ENCODE measurements around the gene ZNF654.
A peak's percentile ranks its signal among the peaks of the same experiment; 100 is the strongest.
"Not testable (repeated sequence)": the region's sequence is repeated elsewhere in the genome, so short reads cannot be mapped to it uniquely, and the experiment has no call there.

Gene ZNF654

GRCh38 chr3:88058581-88059379 is at the start of gene ZNF654, which contains the start of gene CGGBP1:
ZNF654 (plus strand) TSS chr3:88059255; CDS start chr3:88059320, 65 bp downstream.
CGGBP1 (minus strand) TSS chr3:88059005; CDS start chr3:88055976, 3,029 bp downstream.
- peak within 1 kb of the TSS; percentile 78 for H3K4me3 ChIP-seq (ENCODE audit: low read depth, low read length)

GRCh38 chr3:88010810-88011209 is 48.2 kb upstream of the ZNF654 start:
- no peak overlapping the region for H3K4me3 ChIP-seq (ENCODE audit: low read depth, low read length)

GRCh38 chr3:88013592-88013991 is 45.5 kb upstream of the ZNF654 start:
- H3K4me3 ChIP-seq (ENCODE audit: low read depth, low read length) = no peak overlapping the region

GRCh38 chr3:88015656-88016055 is 43.4 kb upstream of the ZNF654 start:
- not testable (repeated sequence) for H3K4me3 ChIP-seq (ENCODE audit: low read depth, low read length)

GRCh38 chr3:88019024-88019423 is 40.0 kb upstream of the ZNF654 start:
- H3K4me3 ChIP-seq (ENCODE audit: low read depth, low read length) = no peak overlapping the region

- no peak overlapping the region for H3K4me3 ChIP-seq (ENCODE audit: low read depth, low read length)
Measured at GRCh38 chr3:88025001-88025552, 34.0 kb upstream of the ZNF654 start.

GRCh38 chr3:88028876-88029275 is 30.2 kb upstream of the ZNF654 start:
- H3K4me3 ChIP-seq (ENCODE audit: low read depth, low read length) = no peak overlapping the region

GRCh38 chr3:88030210-88030609 is 28.8 kb upstream of the ZNF654 start:
- no peak overlapping the region for H3K4me3 ChIP-seq (ENCODE audit: low read depth, low read length)

GRCh38 chr3:88031642-88032077 is 27.4 kb upstream of the ZNF654 start:
- H3K4me3 ChIP-seq (ENCODE audit: low read depth, low read length) = no peak overlapping the region

- H3K4me3 ChIP-seq (ENCODE audit: low read depth, low read length) = no peak overlapping the region
Measured at GRCh38 chr3:88032245-88032644, 26.8 kb upstream of the ZNF654 start.

- no peak overlapping the region for H3K4me3 ChIP-seq (ENCODE audit: low read depth, low read length)
Measured at GRCh38 chr3:88033079-88033478, 26.0 kb upstream of the ZNF654 start.

- H3K4me3 ChIP-seq (ENCODE audit: low read depth, low read length) = no peak overlapping the region
Measured at GRCh38 chr3:88033808-88034207, 25.2 kb upstream of the ZNF654 start.

GRCh38 chr3:88034491-88035275 is 24.4 kb upstream of the ZNF654 start:
- H3K4me3 ChIP-seq (ENCODE audit: low read depth, low read length) = no peak overlapping the region

GRCh38 chr3:88036221-88036620 is 22.8 kb upstream of the ZNF654 start:
- H3K4me3 ChIP-seq (ENCODE audit: low read depth, low read length) = no peak overlapping the region

- no peak overlapping the region for H3K4me3 ChIP-seq (ENCODE audit: low read depth, low read length)
Measured at GRCh38 chr3:88038566-88038965, 20.5 kb upstream of the ZNF654 start.

GRCh38 chr3:88040529-88040928 is 18.5 kb upstream of the ZNF654 start:
- no peak overlapping the region for H3K4me3 ChIP-seq (ENCODE audit: low read depth, low read length)

- no peak overlapping the region for H3K4me3 ChIP-seq (ENCODE audit: low read depth, low read length)
Measured at GRCh38 chr3:88041005-88041404, 18.1 kb upstream of the ZNF654 start.

- no peak overlapping the region for H3K4me3 ChIP-seq (ENCODE audit: low read depth, low read length)
Measured at GRCh38 chr3:88044411-88044810, 14.6 kb upstream of the ZNF654 start.

- H3K4me3 ChIP-seq (ENCODE audit: low read depth, low read length) = no peak overlapping the region
Measured at GRCh38 chr3:88046766-88047165, 12.3 kb upstream of the ZNF654 start.

GRCh38 chr3:88057630-88058305 is 1.3 kb upstream of the ZNF654 start:
- peak overlapping the region; percentile 78 for H3K4me3 ChIP-seq (ENCODE audit: low read depth, low read length)

GRCh38 chr3:88058306-88058580 is 812 bp upstream of the ZNF654 start:
- H3K4me3 ChIP-seq (ENCODE audit: low read depth, low read length) = peak overlapping the region; percentile 78
